Mucosa of rectum (tissue), 2 donors: Measurements from ENCODE around the gene CIROP.

Source experiments
- H3K27ac ChIP-seq, 2 donors: one replicate each; pipeline ENCODE4 v1.7.0; 2013; ENCODE audit warnings: inconsistent platforms in 2 of 2, low read depth in 2 of 2, low read length in 2 of 2
- H3K27me3 ChIP-seq, 2 donors: one replicate each; pipeline ENCODE4 v1.7.0; 2013; ENCODE audit warnings: low read length in 2 of 2; ENCODE audit not compliant: control insufficient read depth in 2 of 2, insufficient read depth in 2 of 2
- H3K36me3 ChIP-seq, 2 donors: one replicate each; pipeline ENCODE4 v1.7.0; 2013; ENCODE audit warnings: low read length in 2 of 2; ENCODE audit not compliant: control insufficient read depth in 2 of 2, insufficient read depth in 2 of 2
- H3K4me1 ChIP-seq, 2 donors: one replicate each; pipeline ENCODE4 v1.7.0; 2013; ENCODE audit warnings: low read length in 2 of 2, mild to moderate bottlenecking in 1 of 2; ENCODE audit not compliant: control insufficient read depth in 2 of 2, insufficient read depth in 2 of 2
- H3K4me3 ChIP-seq, 2 donors: one replicate each; pipeline ENCODE4 v1.7.0; 2013; ENCODE audit warnings: low read length in 2 of 2
- H3K9ac ChIP-seq, 2 donors: one replicate each; pipeline ENCODE4 v1.7.0; 2013; ENCODE audit warnings: low read length in 2 of 2, low read depth in 1 of 2, mild to moderate bottlenecking in 1 of 2
- H3K9me3 ChIP-seq, 2 donors: one replicate each; pipeline ENCODE4 v1.7.0; 2013; ENCODE audit warnings: low read length in 2 of 2; ENCODE audit not compliant: control insufficient read depth in 2 of 2
- donor health status: healthy.
- donor health status: Normal muscosa, but diverticular disease.

The CIROP gene

DNA sequence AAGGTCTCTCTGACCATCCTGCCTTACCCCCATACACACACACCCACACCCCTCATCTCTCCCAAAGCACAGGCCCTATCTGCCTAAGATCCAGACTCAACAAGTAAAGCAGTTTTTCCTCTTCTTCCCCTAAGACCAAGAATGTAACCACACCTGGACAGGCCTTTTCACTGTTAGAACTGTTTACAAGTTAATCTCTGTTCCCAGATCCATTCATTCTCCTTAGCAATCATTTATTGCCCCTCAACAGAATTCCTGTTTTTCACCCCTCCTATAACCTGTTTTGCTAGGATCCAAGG lies 1.9 kb upstream of the CIROP start:
- H3K36me3 ChIP-seq, result no peaks in the 10 kb centered on the region
- no peak overlapping the region for H3K4me3 ChIP-seq
- H3K9me3 ChIP-seq, result no peaks in the 10 kb centered on the region
- no peaks in the 10 kb centered on the region for H3K4me1 ChIP-seq
- no peak overlapping the region for H3K9ac ChIP-seq
- no peak overlapping the region for H3K27ac ChIP-seq
- H3K27me3 ChIP-seq, result peaks cover 0 to 12% of the 10 kb centered on the region in 2 donors

DNA sequence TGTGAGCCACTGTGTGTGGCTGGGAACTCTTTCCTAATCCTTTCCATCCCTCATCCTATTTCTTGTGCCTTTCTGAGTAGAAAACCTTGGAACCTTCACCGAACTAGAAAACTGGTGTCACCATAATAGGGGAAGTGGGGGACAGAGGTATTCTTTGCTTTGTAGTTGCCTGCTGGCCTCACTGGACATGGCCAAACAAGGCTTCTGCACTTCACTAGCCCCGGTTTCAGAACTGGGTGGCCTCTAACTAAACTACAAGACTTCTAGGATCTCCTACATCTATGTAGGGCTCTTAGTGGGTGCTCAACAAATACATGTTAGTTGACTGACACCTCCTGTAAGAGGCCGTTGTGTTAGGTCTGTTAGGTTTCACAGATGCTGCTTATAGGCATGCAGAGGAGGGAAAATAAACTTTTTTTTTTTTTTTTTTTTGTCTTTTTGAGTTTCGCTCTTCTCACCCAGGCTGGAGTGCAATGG lies 597 bp upstream of the CIROP start:
- H3K36me3 ChIP-seq, result no peaks in the 10 kb centered on the region
- H3K27me3 ChIP-seq, result peaks cover 0 to 2% of the 10 kb centered on the region in 2 donors
- no peaks in the 10 kb centered on the region for H3K4me1 ChIP-seq
- no peak overlapping the region for H3K27ac ChIP-seq
- no peaks in the 10 kb centered on the region for H3K9me3 ChIP-seq
- no peak overlapping the region for H3K9ac ChIP-seq
- H3K4me3 ChIP-seq, result no peak overlapping the region

DNA sequence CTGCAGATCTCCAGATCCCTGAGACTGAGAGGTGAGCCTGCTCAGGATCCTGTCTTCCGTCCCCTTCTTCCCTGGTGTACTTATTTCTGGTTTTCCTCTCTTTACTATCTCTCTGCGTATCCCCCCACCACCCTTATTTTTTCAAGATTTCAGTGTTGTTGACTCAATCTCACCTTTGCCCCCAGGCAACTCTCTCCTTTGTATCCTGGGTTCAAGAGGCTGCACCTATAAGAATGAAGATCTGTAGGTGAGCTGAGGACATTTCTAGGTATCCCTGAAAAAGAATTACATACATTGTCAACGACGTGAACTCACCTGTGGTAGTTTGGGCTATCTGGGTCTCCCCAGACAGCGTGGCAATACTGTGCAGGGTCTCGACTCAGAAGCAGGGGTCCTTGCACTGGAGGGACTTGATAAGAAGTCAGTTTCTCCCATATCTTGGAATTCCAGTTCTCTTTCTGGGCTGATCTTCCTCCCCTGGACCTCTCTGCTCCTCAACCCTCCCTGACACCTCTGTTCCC lies 659 bp downstream of the CIROP start:
- Histone ChIP-seq H3K27me3 (no peaks in the 10 kb centered on the region), H3K4me1 (no peaks in the 10 kb centered on the region), H3K27ac (no peak overlapping the region), H3K9ac (no peak overlapping the region), H3K4me3 (no peak overlapping the region), H3K36me3 (peaks cover 0 to 2% of the 10 kb centered on the region in 2 donors), H3K9me3 (no peaks in the 10 kb centered on the region)

DNA sequence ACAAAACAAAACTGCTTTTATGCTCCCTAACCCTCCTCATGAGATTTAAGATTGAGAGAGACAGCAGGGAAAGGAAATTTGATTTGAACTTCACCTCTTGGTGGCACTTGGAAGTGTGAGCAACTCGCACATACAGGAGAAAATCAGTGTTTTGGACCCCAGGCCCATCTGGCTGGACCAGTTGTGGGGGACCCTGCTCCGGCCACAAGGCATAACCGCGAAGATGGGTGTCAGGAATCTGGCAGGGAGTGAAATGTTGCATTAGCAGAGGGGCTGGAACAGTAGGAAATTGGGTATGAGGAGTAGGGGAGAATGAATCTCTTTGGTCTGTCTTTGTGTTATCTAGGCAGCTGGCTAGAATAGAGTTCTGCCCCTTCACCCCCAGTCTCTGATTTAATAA lies 1.2 kb downstream of the CIROP start:
- no peaks in the 10 kb centered on the region for H3K9me3 ChIP-seq
- H3K36me3 ChIP-seq, result peaks cover 3 to 8% of the 10 kb centered on the region in 2 donors
- no peak overlapping the region for H3K9ac ChIP-seq
- no peaks in the 10 kb centered on the region for H3K27me3 ChIP-seq
- H3K4me3 ChIP-seq, result no peak overlapping the region
- no peaks in the 10 kb centered on the region for H3K4me1 ChIP-seq
- no peak overlapping the region for H3K27ac ChIP-seq

DNA sequence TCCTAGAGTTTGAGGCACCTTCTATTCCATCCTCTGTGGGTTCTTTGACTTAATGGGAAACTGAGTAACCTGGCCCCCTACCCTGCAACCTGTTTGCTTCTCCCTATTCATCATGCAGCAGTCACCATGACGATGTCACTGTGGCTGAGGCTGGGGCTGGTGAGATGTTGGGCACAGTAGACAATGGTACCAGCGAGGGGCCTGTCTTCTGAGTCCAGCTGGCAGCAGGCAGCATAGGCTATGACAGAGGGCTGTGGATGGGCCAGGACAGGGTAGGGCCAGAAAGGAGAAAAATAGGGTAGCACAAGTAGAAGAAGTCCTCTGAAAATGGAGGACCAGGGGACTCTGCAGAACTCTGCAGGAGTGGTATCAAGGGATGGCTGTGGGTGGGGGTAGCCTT lies 2.0 kb downstream of the CIROP start:
- no peak overlapping the region for H3K27ac ChIP-seq
- H3K9me3 ChIP-seq, result no peaks in the 10 kb centered on the region
- no peak overlapping the region for H3K4me3 ChIP-seq
- H3K4me1 ChIP-seq, result no peaks in the 10 kb centered on the region
- peaks cover 10 to 14% of the 10 kb centered on the region in 2 donors for H3K36me3 ChIP-seq
- H3K27me3 ChIP-seq, result no peaks in the 10 kb centered on the region
- H3K9ac ChIP-seq, result no peak overlapping the region

DNA sequence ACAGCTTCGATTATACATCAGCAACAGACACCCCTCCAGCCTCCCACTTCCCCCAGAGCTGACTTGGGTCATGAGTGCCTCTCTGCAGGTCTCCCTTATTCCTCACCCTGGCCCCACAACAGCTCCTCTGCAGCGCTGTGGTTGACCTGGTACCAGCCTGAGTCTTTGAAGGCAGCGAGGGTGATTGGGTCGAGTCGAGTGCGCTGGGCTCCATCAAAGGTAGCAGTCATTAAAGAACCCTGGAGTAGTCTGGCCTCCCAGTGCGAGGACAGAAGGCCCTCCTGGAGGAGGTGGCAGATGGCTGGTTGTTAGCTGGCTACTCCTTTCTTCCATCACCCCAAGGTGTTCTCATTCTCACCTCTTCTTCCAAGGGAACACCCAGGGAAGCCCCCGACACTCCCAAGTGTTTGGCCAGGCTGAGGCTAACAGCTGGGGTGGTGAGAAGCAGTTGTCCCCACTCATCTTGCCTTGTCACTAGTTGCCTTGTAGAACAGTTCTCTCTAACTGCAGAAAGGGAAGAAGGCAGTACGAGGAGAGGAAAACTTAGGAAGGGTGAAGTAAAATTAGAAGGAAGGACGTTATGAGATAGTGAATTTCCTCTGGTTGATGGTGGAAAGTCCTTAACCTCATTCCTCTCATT lies 2.7 kb downstream of the CIROP start:
- H3K4me3 ChIP-seq, result no peak overlapping the region
- H3K36me3 ChIP-seq, result peaks cover 15 to 18% of the 10 kb centered on the region in 2 donors
- no peak overlapping the region for H3K27ac ChIP-seq
- H3K27me3 ChIP-seq, result no peaks in the 10 kb centered on the region
- H3K4me1 ChIP-seq, result peaks cover 0 to under 1% of the 10 kb centered on the region in 2 donors
- H3K9ac ChIP-seq, result no peak overlapping the region
- H3K9me3 ChIP-seq, result no peaks in the 10 kb centered on the region

DNA sequence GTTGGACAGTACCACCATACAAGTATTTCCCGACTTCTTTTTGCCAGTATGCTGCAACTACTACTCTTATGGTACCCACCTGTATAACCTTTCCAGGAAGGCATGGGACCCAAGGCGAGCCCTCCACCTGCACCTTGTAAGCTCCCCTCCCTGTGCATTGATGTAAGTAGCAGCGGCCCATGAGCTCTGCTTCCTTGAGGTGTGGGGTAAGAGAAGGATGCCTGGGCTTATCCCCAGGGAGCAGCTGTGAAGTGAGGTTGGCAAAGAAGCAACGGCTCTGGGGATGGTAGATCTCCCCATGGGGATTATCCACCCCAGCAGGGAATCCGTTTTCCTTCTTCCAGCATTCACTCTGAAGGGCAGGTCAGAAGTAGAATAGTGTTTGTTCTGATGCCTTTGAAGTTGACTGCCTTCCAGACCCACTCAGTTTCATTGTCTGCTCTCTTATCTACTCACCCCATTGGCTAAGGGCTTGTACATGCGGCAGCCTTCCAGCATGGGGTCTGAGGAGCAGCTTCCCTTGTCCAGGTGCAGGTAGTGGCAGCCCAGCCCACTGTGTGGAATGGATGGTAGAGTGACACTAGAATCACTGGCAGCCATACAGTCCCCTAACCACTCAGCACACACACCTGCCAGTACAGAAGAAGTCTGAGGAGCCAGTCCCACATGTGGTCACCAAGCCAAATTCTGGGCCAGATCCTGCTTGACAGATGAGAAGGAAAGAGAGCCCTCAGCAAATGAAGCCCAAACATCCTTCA lies 3.4 kb downstream of the CIROP start:
- no peaks in the 10 kb centered on the region for H3K9me3 ChIP-seq
- H3K27ac ChIP-seq, result no peak overlapping the region
- peaks cover 5 to 6% of the 10 kb centered on the region in 2 donors for H3K4me1 ChIP-seq
- H3K9ac ChIP-seq, result no peak overlapping the region
- H3K4me3 ChIP-seq, result no peak overlapping the region
- peaks cover 15 to 18% of the 10 kb centered on the region in 2 donors for H3K36me3 ChIP-seq
- H3K27me3 ChIP-seq, result no peaks in the 10 kb centered on the region

DNA sequence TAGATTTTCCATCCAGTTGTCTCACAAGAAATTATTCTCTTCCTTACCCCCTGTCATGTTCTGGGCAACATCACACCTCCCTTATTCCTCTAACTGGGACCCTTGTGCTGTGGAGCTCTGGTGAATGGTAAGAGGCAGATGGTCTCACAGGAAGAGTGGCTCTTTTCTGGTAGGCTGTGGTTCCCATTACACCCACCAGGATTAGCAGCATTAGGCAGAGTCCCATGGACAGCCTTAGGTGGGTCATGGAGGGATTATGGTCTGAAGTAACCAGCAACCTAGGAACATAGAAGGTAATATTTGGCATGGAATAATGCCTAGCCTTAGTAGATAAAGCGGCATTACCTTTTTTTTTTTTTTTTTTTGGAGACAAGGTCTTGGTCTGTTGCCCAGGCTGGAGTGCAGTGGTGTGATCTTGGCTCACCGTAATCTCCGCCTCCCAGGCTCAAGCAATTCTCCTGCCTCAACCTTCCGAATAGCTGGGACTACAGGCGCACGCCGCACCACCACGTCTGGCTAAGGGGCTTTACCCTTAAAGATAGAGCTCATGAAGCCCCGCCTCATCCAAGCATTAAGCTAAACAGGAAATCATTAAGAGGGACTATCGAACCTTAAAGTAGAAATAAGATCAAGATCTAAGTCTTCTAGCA lies 5.5 kb downstream of the CIROP start:
- no peak overlapping the region for H3K27ac ChIP-seq
- peaks cover 15 to 18% of the 10 kb centered on the region in 2 donors for H3K36me3 ChIP-seq
- no peak overlapping the region for H3K4me3 ChIP-seq
- H3K27me3 ChIP-seq, result no peaks in the 10 kb centered on the region
- no peaks in the 10 kb centered on the region for H3K9me3 ChIP-seq
- no peak overlapping the region for H3K9ac ChIP-seq
- H3K4me1 ChIP-seq, result peaks cover 6 to 7% of the 10 kb centered on the region in 2 donors

DNA sequence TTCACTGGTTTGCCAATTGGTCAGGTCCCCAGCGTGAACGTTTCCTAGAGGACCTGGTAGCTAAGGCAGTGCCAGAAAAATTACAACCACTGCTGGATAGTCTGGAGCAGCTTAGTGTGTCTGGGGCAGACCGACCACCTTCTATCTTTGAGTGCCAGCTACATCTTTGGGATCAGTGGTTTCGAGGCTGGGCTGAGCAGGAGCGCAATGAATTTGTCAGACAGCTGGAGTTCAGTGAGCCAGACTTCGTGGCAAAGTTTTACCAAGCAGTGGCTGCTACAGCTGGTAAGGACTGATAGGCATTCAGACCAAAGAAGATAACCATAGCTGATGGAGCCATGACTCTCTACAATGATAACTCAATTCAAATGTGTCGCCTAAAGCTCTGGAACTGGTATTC lies 7.0 kb downstream of the CIROP start:
- no peak overlapping the region for H3K4me3 ChIP-seq
- no peaks in the 10 kb centered on the region for H3K9me3 ChIP-seq
- no peaks in the 10 kb centered on the region for H3K27me3 ChIP-seq
- peaks cover 17 to 23% of the 10 kb centered on the region in 2 donors for H3K36me3 ChIP-seq
- H3K9ac ChIP-seq, result no peak overlapping the region
- H3K27ac ChIP-seq, result no peak overlapping the region
- peaks cover 15 to 19% of the 10 kb centered on the region in 2 donors for H3K4me1 ChIP-seq
